Stimulated activated CD4-positive, alpha-beta T cell treated with anti-CD3 and anti-CD28 coated beads, Interleukin-15, amount 100 ng/mL, for 24 hours (primary cell): Measurements from ENCODE around the gene RADIL.
A peak's percentile ranks its signal among the peaks of the same experiment; 100 is the strongest.

Experiments used
- DNase-seq: peaks from one replicate; pipeline ENCODE4 v3.0.0-alpha.2; 2020

Gene RADIL

GRCh38 chr7:4789194-4790077 lies 94.1 kb downstream of the RADIL start:
- DNase-seq: no peak

- DNase-seq: no peak
Measured at GRCh38 chr7:4788627-4789189, 94.8 kb downstream of the RADIL start.

- no peak for DNase-seq
Measured at GRCh38 chr7:4787947-4788626, 95.4 kb downstream of the RADIL start.

- DNase-seq: no peak
Measured at GRCh38 chr7:4787541-4787940, 96.0 kb downstream of the RADIL start.

GRCh38 chr7:4786015-4786414 lies 97.5 kb downstream of the RADIL start:
- no peak for DNase-seq

- DNase-seq: no peak
Measured at GRCh38 chr7:4785371-4785770, 98.1 kb downstream of the RADIL start.

GRCh38 chr7:4784799-4785198 lies 98.7 kb downstream of the RADIL start:
- no peak for DNase-seq

GRCh38 chr7:4783762-4784351 lies 99.7 kb downstream of the RADIL start:
- no peak for DNase-seq

GRCh38 chr7:4783292-4783652 lies 100.2 kb downstream of the RADIL start:
- DNase-seq: no peak

- no peak for DNase-seq
Measured at GRCh38 chr7:4782333-4783291, 100.9 kb downstream of the RADIL start.

- DNase-seq: no peak
Measured at GRCh38 chr7:4781366-4782069, 102.0 kb downstream of the RADIL start.

GRCh38 chr7:4779118-4779517 lies 104.4 kb downstream of the RADIL start:
- DNase-seq: no peak

GRCh38 chr7:4775848-4776623 lies 107.5 kb downstream of the RADIL start:
- DNase-seq: peak; percentile 45

GRCh38 chr7:4775250-4775847 lies 108.2 kb downstream of the RADIL start, which contains the start of gene AP5Z1:
Gene AP5Z1 (plus strand): TSS chr7:4775623. CDS start chr7:4775716, 93 bp downstream.
- DNase-seq: peak; percentile 97

GRCh38 chr7:4774658-4775249 lies 108.8 kb downstream of the RADIL start:
- DNase-seq: no peak

- DNase-seq: no peak
Measured at GRCh38 chr7:4774007-4774406, 109.5 kb downstream of the RADIL start.

- no peak for DNase-seq
Measured at GRCh38 chr7:4772306-4772705, 111.2 kb downstream of the RADIL start.

- DNase-seq: no peak
Measured at GRCh38 chr7:4771737-4772136, 111.8 kb downstream of the RADIL start.

GRCh38 chr7:4770886-4771285 lies 112.6 kb downstream of the RADIL start:
- no peak for DNase-seq

GRCh38 chr7:4769761-4770160 lies 113.8 kb downstream of the RADIL start:
- no peak for DNase-seq
